WTC11 (cell line): ENCODE measurements around the gene DR1.

ENCODE experiments used
- CREB1 ChIP-seq: sonication (generic); formaldehyde crosslinking; IDR thresholded peaks from 2 replicates; pipeline ENCODE4 v1.8.0; 2023; ENCODE audit warnings: mild to moderate bottlenecking, missing genetic modification reagents
- CREM ChIP-seq: sonication (generic); formaldehyde crosslinking; IDR thresholded peaks from 2 replicates; pipeline ENCODE4 v1.8.1; 2022; ENCODE audit warnings: mild to moderate bottlenecking, missing genetic modification reagents, moderate library complexity
- CTCF ChIP-seq: fragments of 200-600 bp; IDR thresholded peaks from 2 replicates; pipeline ENCODE4 v1.8.0; 2022; ENCODE audit warnings: antibody characterized with exemption
- MAX ChIP-seq: sonication (generic); formaldehyde crosslinking; IDR thresholded peaks from 2 replicates; pipeline ENCODE4 v1.8.0; 2022; ENCODE audit warnings: mild to moderate bottlenecking, missing genetic modification reagents
- ZNF512 ChIP-seq: sonication (generic); formaldehyde crosslinking; IDR thresholded peaks from 2 replicates; pipeline ENCODE4 v1.8.1; 2022; ENCODE audit warnings: missing genetic modification reagents, borderline replicate concordance
- TF ChIP-seq, protein P1 (sequence below): sonication (generic); formaldehyde crosslinking; IDR thresholded peaks from 2 replicates; pipeline ENCODE4 v1.8.0; 2022; ENCODE audit warnings: missing genetic modification reagents
- TF ChIP-seq, protein P2 (sequence below): sonication (generic); formaldehyde crosslinking; IDR thresholded peaks from 2 replicates; pipeline ENCODE4 v1.8.1; 2023; ENCODE audit warnings: mild to moderate bottlenecking, missing genetic modification reagents, moderate library complexity
- TF ChIP-seq, protein P3 (sequence below): sonication (generic); formaldehyde crosslinking; IDR thresholded peaks from 2 replicates; pipeline ENCODE4 v1.8.1; 2022; ENCODE audit warnings: mild to moderate bottlenecking, moderate library complexity, missing genetic modification reagents
- TF ChIP-seq, protein P4 (sequence below): sonication (generic); formaldehyde crosslinking; IDR thresholded peaks from 2 replicates; pipeline ENCODE4 v1.8.0; 2022; ENCODE audit warnings: mild to moderate bottlenecking, missing genetic modification reagents

DNA sequence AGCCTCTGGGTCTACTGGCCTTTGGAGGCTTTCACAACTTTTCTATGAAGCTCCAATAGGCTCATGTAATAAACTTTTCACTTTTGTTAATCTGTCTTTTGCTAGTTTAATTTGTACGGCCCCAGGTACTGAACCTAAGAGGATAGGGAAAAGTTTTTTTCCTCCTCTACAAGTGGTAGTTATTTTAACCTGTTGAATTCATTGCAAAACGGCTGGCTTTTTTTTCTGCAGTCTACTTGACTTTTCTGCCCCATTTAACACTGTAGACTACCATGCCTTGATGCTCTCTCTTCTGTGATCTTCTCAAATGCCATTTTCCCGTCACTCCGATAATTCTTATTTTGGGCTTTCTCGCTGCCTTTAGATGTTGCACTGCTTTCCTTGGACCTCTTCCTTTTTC is 43.6 kb upstream of the DR1 start:
- TF ChIP-seq, protein P1, sequence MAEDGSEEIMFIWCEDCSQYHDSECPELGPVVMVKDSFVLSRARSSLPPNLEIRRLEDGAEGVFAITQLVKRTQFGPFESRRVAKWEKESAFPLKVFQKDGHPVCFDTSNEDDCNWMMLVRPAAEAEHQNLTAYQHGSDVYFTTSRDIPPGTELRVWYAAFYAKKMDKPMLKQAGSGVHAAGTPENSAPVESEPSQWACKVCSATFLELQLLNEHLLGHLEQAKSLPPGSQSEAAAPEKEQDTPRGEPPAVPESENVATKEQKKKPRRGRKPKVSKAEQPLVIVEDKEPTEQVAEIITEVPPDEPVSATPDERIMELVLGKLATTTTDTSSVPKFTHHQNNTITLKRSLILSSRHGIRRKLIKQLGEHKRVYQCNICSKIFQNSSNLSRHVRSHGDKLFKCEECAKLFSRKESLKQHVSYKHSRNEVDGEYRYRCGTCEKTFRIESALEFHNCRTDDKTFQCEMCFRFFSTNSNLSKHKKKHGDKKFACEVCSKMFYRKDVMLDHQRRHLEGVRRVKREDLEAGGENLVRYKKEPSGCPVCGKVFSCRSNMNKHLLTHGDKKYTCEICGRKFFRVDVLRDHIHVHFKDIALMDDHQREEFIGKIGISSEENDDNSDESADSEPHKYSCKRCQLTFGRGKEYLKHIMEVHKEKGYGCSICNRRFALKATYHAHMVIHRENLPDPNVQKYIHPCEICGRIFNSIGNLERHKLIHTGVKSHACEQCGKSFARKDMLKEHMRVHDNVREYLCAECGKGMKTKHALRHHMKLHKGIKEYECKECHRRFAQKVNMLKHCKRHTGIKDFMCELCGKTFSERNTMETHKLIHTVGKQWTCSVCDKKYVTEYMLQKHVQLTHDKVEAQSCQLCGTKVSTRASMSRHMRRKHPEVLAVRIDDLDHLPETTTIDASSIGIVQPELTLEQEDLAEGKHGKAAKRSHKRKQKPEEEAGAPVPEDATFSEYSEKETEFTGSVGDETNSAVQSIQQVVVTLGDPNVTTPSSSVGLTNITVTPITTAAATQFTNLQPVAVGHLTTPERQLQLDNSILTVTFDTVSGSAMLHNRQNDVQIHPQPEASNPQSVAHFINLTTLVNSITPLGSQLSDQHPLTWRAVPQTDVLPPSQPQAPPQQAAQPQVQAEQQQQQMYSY: no peak
- TF ChIP-seq CREM: no peak
- TF ChIP-seq CTCF: no peak
- TF ChIP-seq ZNF512 (CRISPR knock-in tag): no peak
- TF ChIP-seq, protein P2, sequence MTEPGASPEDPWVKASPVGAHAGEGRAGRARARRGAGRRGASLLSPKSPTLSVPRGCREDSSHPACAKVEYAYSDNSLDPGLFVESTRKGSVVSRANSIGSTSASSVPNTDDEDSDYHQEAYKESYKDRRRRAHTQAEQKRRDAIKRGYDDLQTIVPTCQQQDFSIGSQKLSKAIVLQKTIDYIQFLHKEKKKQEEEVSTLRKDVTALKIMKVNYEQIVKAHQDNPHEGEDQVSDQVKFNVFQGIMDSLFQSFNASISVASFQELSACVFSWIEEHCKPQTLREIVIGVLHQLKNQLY (CRISPR knock-in tag): no peak
- TF ChIP-seq, protein P3, sequence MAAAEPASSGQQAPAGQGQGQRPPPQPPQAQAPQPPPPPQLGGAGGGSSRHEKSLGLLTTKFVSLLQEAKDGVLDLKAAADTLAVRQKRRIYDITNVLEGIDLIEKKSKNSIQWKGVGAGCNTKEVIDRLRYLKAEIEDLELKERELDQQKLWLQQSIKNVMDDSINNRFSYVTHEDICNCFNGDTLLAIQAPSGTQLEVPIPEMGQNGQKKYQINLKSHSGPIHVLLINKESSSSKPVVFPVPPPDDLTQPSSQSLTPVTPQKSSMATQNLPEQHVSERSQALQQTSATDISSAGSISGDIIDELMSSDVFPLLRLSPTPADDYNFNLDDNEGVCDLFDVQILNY (CRISPR knock-in tag): no peak
- TF ChIP-seq MAX (CRISPR knock-in tag): no peak
- TF ChIP-seq CREB1 (CRISPR knock-in tag): no peak
- TF ChIP-seq, protein P4, sequence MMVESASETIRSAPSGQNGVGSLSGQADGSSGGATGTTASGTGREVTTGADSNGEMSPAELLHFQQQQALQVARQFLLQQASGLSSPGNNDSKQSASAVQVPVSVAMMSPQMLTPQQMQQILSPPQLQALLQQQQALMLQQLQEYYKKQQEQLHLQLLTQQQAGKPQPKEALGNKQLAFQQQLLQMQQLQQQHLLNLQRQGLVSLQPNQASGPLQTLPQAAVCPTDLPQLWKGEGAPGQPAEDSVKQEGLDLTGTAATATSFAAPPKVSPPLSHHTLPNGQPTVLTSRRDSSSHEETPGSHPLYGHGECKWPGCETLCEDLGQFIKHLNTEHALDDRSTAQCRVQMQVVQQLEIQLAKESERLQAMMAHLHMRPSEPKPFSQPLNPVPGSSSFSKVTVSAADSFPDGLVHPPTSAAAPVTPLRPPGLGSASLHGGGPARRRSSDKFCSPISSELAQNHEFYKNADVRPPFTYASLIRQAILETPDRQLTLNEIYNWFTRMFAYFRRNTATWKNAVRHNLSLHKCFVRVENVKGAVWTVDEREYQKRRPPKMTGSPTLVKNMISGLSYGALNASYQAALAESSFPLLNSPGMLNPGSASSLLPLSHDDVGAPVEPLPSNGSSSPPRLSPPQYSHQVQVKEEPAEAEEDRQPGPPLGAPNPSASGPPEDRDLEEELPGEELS: no peak
